Prostate gland (tissue), 2 donors: ENCODE results near the gene STAG1. TPM values are rescaled to one million over a fixed set of nuclear protein-coding genes. Genes with fewer than 3 reads are reported as not detected.
"Not testable (repeated sequence)": the region's sequence is repeated elsewhere in the genome, so short reads cannot be mapped to it uniquely, and the experiment has no call there.

Experiments used
- DNase-seq: peaks from one replicate; pipeline ENCODE4 v3.0.0-alpha.2; 2019; ENCODE audit warnings: low spot score
- H3K27ac ChIP-seq, 2 donors: fragments of 200-600 bp; sonication (generic); 2 replicates each; pipeline ENCODE4 v1.5.1; 2017 to 2019
- H3K27me3 ChIP-seq: fragments of 200-600 bp; sonication (generic); replicated peaks from 2 replicates; pipeline ENCODE4 v1.5.1; 2019; ENCODE audit not compliant: insufficient read depth
- H3K36me3 ChIP-seq, 2 donors: fragments of 200-600 bp; sonication (generic); 1 replicate in 1 of 2; 2 replicates in 1 of 2; pipeline versions ENCODE4 v1.5.1 to v1.8.1; 2017 to 2019
- H3K4me1 ChIP-seq: fragments of 200-600 bp; sonication (generic); replicated peaks from 2 replicates; pipeline ENCODE4 v1.5.1; 2019
- H3K4me3 ChIP-seq, 2 donors: fragments of 200-600 bp; sonication (generic); 2 replicates each; pipeline ENCODE4 v1.5.1; 2017 to 2019
- H3K9me3 ChIP-seq: fragments of 200-600 bp; sonication (generic); 2 replicates; pipeline ENCODE4 v1.5.1; 2017
- POLR2A ChIP-seq: fragments of 450-650 bp; IDR thresholded peaks from one replicate; pipeline ENCODE4 v1.6.1; 2016; ENCODE audit warnings: antibody characterized with exemption, mild to moderate bottlenecking
- POLR2AphosphoS5 ChIP-seq: sonication (generic); formaldehyde crosslinking; IDR thresholded peaks from one replicate; pipeline ENCODE4 v1.6.1; 2017; ENCODE audit warnings: antibody characterized with exemption
- WGBS: methylation state at CpG from one replicate; pipeline ENCODE4 v1.1.5; 2018; 5-methylcytosine and 5-hydroxymethylcytosine counted together
- intact Hi-C: fragments of 100-400 bp; cut with DNase I; formaldehyde crosslinking; loops from one replicate; pipeline ENCODE4 v1.14.2; 2022
- total RNA-seq, 2 donors: library from RNA; depleted of rRNA; stranded (reverse); fragments of >200 nt; gene quantifications; one replicate each; pipeline ENCODE4 v1.1.0, GENCODE V29; 2016
- TF ChIP-seq, protein P1 (sequence below), 4 experiments: fragments of 200-600 bp in 2 of 4; fragments of 450-650 bp in 2 of 4; sonication (generic) in 2 of 4; IDR thresholded peaks; 1 replicate in 3 of 4; 2 replicates in 1 of 4; pipeline ENCODE4 v1.5.1; 2016 to 2019; ENCODE audit warnings: antibody characterized with exemption in 4 of 4, mild to moderate bottlenecking in 2 of 4, moderate library complexity in 2 of 4

Gene STAG1
- total RNA-seq, 2 donors from 2014 or later, result 21.9 to 34.1 TPM

DNA sequence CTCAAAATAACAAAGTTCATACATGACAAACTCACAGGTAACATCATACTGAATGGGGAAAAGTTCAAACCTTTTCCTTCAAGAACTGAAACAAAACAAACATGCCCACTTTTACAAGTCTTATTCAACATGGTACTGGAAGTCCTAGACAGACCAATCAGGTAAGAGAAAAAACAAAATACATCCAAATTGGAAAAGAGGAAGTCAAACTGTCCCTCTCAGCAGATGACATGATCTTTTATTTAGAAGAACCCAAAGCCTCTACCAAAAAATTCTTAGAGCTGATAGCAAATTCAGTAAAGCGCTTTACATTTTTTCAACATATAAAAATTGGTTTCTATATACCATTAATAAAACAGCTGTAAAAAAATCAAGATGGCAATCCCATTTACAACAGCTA lies 219.4 kb downstream of the STAG1 start:
- no peak overlapping the region for H3K4me3 ChIP-seq
- H3K4me1 ChIP-seq, result no peaks in the 10 kb centered on the region
- no peaks in the 10 kb centered on the region for H3K9me3 ChIP-seq
- H3K27me3 ChIP-seq, result no peaks in the 10 kb centered on the region
- H3K36me3 ChIP-seq, result no peaks in the 10 kb centered on the region
- DNase-seq, result no peak
- intact Hi-C loops, result no loop called here
- H3K27ac ChIP-seq, result no peak overlapping the region
- WGBS, result 98% methylated on average over 1 of the region's 1 CpG
- TF ChIP-seq POLR2AphosphoS5, result no peak
- TF ChIP-seq, protein P1, sequence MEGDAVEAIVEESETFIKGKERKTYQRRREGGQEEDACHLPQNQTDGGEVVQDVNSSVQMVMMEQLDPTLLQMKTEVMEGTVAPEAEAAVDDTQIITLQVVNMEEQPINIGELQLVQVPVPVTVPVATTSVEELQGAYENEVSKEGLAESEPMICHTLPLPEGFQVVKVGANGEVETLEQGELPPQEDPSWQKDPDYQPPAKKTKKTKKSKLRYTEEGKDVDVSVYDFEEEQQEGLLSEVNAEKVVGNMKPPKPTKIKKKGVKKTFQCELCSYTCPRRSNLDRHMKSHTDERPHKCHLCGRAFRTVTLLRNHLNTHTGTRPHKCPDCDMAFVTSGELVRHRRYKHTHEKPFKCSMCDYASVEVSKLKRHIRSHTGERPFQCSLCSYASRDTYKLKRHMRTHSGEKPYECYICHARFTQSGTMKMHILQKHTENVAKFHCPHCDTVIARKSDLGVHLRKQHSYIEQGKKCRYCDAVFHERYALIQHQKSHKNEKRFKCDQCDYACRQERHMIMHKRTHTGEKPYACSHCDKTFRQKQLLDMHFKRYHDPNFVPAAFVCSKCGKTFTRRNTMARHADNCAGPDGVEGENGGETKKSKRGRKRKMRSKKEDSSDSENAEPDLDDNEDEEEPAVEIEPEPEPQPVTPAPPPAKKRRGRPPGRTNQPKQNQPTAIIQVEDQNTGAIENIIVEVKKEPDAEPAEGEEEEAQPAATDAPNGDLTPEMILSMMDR (IDR thresholded peaks at IDR 0.05), result no peak
- no peak for TF ChIP-seq POLR2A

DNA sequence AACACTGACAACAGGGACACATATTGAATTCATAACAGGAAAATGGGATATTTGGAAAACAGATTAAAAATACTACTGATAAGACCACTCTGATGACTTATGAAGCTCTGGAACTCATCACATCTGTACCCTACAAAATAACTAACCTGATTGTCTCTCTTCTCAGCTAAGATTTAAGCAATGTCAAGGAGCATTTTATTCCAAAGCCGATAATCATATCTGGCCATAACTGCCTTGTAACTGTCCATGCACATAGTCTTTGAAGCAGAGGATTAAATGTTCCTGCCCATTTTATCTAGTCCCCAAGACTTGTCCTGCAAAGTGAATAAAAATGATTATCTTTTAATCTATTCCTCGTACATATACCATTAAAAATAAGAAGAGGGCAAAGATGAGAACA lies 234.1 kb downstream of the STAG1 start:
- no peak overlapping the region for H3K4me3 ChIP-seq
- no peak overlapping the region for H3K27ac ChIP-seq
- H3K9me3 ChIP-seq, result no peaks in the 10 kb centered on the region
- intact Hi-C loops, result no loop called here
- H3K4me1 ChIP-seq, result no peaks in the 10 kb centered on the region
- no peaks in the 10 kb centered on the region for H3K36me3 ChIP-seq
- DNase-seq, result no peak
- TF ChIP-seq POLR2A (no peak), POLR2AphosphoS5 (no peak)
- TF ChIP-seq, protein P1 (IDR thresholded peaks at IDR 0.05), result no peak
- no peaks in the 10 kb centered on the region for H3K27me3 ChIP-seq
- WGBS, result 66% methylated on average over 2 of the region's 2 CpGs

DNA sequence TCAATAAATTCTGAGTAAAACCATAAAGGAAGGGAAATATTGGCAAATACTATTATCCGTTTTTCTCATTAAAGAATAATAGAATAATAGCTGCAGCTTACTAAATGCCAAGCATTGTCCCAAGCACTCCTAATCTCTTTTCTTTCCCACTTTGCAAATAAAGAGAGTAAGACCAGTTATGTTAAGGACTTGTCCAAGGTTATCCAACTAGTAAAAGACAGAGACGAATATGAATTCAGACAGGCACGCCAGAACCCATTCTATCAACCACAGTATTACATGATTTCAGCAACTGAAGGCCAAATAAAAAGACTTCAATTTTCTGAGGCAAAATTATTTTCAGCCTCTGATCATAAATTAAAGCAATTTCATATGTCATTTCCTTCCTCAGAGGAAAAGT lies 235.5 kb downstream of the STAG1 start:
- 54% methylated on average over 3 of the region's 3 CpGs for WGBS
- intact Hi-C loops, result no loop called here
- no peak for TF ChIP-seq POLR2A
- TF ChIP-seq, protein P1 (IDR thresholded peaks at IDR 0.05), result no peak
- TF ChIP-seq POLR2AphosphoS5, result no peak
- no peaks in the 10 kb centered on the region for H3K36me3 ChIP-seq
- no peak overlapping the region for H3K27ac ChIP-seq
- DNase-seq, result no peak
- no peaks in the 10 kb centered on the region for H3K4me1 ChIP-seq
- H3K4me3 ChIP-seq, result no peak overlapping the region
- H3K27me3 ChIP-seq, result no peaks in the 10 kb centered on the region
- H3K9me3 ChIP-seq, result no peaks in the 10 kb centered on the region

DNA sequence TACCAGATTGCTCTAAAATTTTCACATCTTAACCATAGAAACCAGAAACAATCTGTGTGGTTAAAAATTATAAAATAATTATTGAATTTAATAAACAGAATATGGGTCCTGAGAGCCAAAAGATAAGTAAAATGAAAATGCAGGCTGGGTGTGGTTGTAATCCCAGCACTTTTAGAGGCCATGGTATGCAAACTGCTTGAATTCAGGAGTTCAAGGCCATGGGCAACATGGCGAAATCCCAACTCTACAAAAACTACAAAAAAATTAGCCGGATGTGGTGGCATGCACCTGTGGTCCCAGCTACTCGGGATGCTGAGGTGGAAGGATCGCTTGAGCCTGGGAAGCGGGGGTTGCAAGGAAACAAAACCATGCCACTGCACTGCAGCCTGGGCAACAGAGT lies 236.1 kb downstream of the STAG1 start:
- intact Hi-C loops, result no loop called here
- no peaks in the 10 kb centered on the region for H3K27me3 ChIP-seq
- H3K36me3 ChIP-seq, result no peaks in the 10 kb centered on the region
- no peaks in the 10 kb centered on the region for H3K4me1 ChIP-seq
- H3K4me3 ChIP-seq, result no peak overlapping the region
- DNase-seq, result no peak
- no peak overlapping the region for H3K27ac ChIP-seq
- TF ChIP-seq, protein P1 (IDR thresholded peaks at IDR 0.05), result no peak
- TF ChIP-seq POLR2AphosphoS5 (no peak), POLR2A (no peak)
- 92% methylated on average over 5 of the region's 5 CpGs for WGBS
- no peaks in the 10 kb centered on the region for H3K9me3 ChIP-seq

DNA sequence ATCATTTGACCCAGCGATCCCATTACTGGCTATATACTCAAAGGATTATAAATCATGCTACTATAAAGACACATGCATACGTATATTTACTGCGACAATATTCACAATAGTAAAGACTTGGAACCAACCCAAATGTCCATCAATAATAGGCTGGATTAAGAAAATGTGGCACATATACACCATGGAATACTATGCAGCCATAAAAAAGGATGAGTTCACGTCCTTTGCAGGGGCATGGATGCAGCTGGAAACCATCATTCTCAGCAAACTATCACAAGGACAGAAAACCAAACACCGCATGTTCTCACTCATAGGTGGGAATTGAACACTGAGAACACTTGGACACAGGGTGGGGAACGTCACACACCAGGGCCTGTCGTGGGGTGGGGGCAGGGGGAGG lies 237.6 kb downstream of the STAG1 start:
- H3K36me3 ChIP-seq, intact Hi-C loops, H3K4me3 ChIP-seq, DNase-seq, H3K9me3 ChIP-seq, H3K27ac ChIP-seq, H3K4me1 ChIP-seq, H3K27me3 ChIP-seq: not testable (repeated sequence)
- 97% methylated on average over 7 of the region's 7 CpGs for WGBS
